H9 (cell line): Measurements from ENCODE around the gene ANKRD17. TPM values are rescaled to one million over a fixed set of nuclear protein-coding genes. Genes with fewer than 3 reads are reported as not detected.

Experiments
- DNase-seq: peaks from one replicate; pipeline ENCODE4 v3.0.0-alpha.2; 2017
- H2AFZ ChIP-seq: one replicate; pipeline ENCODE4 v1.6.1; 2013; ENCODE audit warnings: mild to moderate bottlenecking, low read length, control low read depth, moderate library complexity
- H2AK5ac ChIP-seq: 2 replicates; pipeline ENCODE4 v1.6.1; 2013; ENCODE audit warnings: low read length, control low read depth, mixed read lengths; ENCODE audit not compliant: insufficient read length
- H2BK120ac ChIP-seq: one replicate; pipeline ENCODE4 v1.6.1; 2013; ENCODE audit warnings: low read depth, mild to moderate bottlenecking, low read length, control low read depth, inconsistent platforms; ENCODE audit not compliant: poor library complexity, severe bottlenecking
- H2BK12ac ChIP-seq: 2 replicates; pipeline ENCODE4 v1.6.1; 2013; ENCODE audit warnings: low read length, control low read depth, mixed read lengths, low read depth; ENCODE audit not compliant: insufficient read length
- H2BK15ac ChIP-seq: 2 replicates; pipeline ENCODE4 v1.6.1; 2013; ENCODE audit warnings: low read depth, low read length, control low read depth
- H2BK20ac ChIP-seq: one replicate; pipeline ENCODE4 v1.6.1; 2013; ENCODE audit warnings: low read depth, mild to moderate bottlenecking, low read length, control low read depth, inconsistent platforms; ENCODE audit not compliant: poor library complexity, severe bottlenecking
- H2BK5ac ChIP-seq: 2 replicates; pipeline ENCODE4 v1.6.1; 2013; ENCODE audit warnings: low read length, control low read depth, mixed read lengths; ENCODE audit not compliant: insufficient read length
- H3K14ac ChIP-seq: 2 replicates; pipeline ENCODE4 v1.6.1; 2013; ENCODE audit warnings: low read length, control low read depth; ENCODE audit not compliant: insufficient read depth
- H3K18ac ChIP-seq: 2 replicates; pipeline ENCODE4 v1.6.1; 2013; ENCODE audit warnings: low read depth, mild to moderate bottlenecking, mixed read lengths, low read length, control low read depth; ENCODE audit not compliant: insufficient read length
- H3K23ac ChIP-seq: 2 replicates; pipeline ENCODE4 v1.6.1; 2013; ENCODE audit warnings: low read length, control low read depth, mixed read lengths, low read depth; ENCODE audit not compliant: insufficient read length
- H3K23me2 ChIP-seq: 2 replicates; pipeline ENCODE4 v1.6.1; 2013; ENCODE audit warnings: low read depth, mild to moderate bottlenecking, mixed read lengths, low read length, control low read depth; ENCODE audit not compliant: insufficient read length, poor library complexity, severe bottlenecking
- H3K27ac ChIP-seq: 2 replicates; pipeline ENCODE4 v1.5.1; 2013; ENCODE audit warnings: low read length, control low read depth, mixed read lengths, low read depth; ENCODE audit not compliant: insufficient read length
- H3K27me3 ChIP-seq: 2 replicates; pipeline ENCODE4 v1.6.1; 2013; ENCODE audit warnings: low read length, control low read depth, inconsistent platforms; ENCODE audit not compliant: insufficient read depth
- H3K4ac ChIP-seq: 2 replicates; pipeline ENCODE4 v1.6.1; 2013; ENCODE audit warnings: low read depth, mild to moderate bottlenecking, control low read depth, inconsistent platforms, low read length, moderate library complexity
- H3K4me1 ChIP-seq: 2 replicates; pipeline ENCODE4 v1.6.1; 2013; ENCODE audit warnings: low read length, control low read depth, inconsistent platforms; ENCODE audit not compliant: insufficient read depth
- H3K4me2 ChIP-seq: 2 replicates; pipeline ENCODE4 v1.6.1; 2013; ENCODE audit warnings: low read length, control low read depth, mixed read lengths; ENCODE audit not compliant: insufficient read length, insufficient read depth
- H3K56ac ChIP-seq: 2 replicates; pipeline ENCODE4 v1.6.1; 2013; ENCODE audit warnings: low read depth, mild to moderate bottlenecking, mixed read lengths, low read length, control low read depth; ENCODE audit not compliant: insufficient read length
- H3K79me1 ChIP-seq: 2 replicates; pipeline ENCODE4 v1.6.1; 2013; ENCODE audit warnings: low read depth, mild to moderate bottlenecking, moderate library complexity, low read length, control low read depth, inconsistent platforms; ENCODE audit not compliant: insufficient read depth, poor library complexity, severe bottlenecking
- H3K79me2 ChIP-seq: 2 replicates; pipeline ENCODE4 v1.6.1; 2013; ENCODE audit warnings: low read length, control low read depth, inconsistent platforms; ENCODE audit not compliant: insufficient read depth
- H3K9ac ChIP-seq: 2 replicates; pipeline ENCODE4 v1.6.1; 2013; ENCODE audit warnings: low read length, control low read depth, mixed read lengths; ENCODE audit not compliant: insufficient read length; ENCODE audit errors: extremely low read depth
- H3K9me3 ChIP-seq: one replicate; pipeline ENCODE4 v1.6.1; 2013; ENCODE audit warnings: low read depth, low read length, inconsistent platforms; ENCODE audit not compliant: control insufficient read depth
- H3T11ph ChIP-seq: one replicate; pipeline ENCODE4 v1.6.1; 2013; ENCODE audit warnings: mild to moderate bottlenecking, low read length, control low read depth, inconsistent platforms
- H4K20me1 ChIP-seq: one replicate; pipeline ENCODE4 v1.6.1; 2013; ENCODE audit not compliant: control insufficient read depth, insufficient read length, insufficient read depth
- H4K5ac ChIP-seq: 2 replicates; pipeline ENCODE4 v1.6.1; 2013; ENCODE audit warnings: low read depth, mild to moderate bottlenecking, mixed read lengths, low read length, control low read depth; ENCODE audit not compliant: insufficient read length
- H4K8ac ChIP-seq: replicated peaks from 2 replicates; pipeline ENCODE4 v1.6.1; 2013; ENCODE audit warnings: low read length, control low read depth, mixed read lengths, low read depth; ENCODE audit not compliant: insufficient read length
- H4K91ac ChIP-seq: 2 replicates; pipeline ENCODE4 v1.6.1; 2013; ENCODE audit warnings: low read depth, mild to moderate bottlenecking, moderate library complexity, mixed read lengths, low read length, control low read depth; ENCODE audit not compliant: insufficient read length
- H3K27ac Mint-ChIP-seq, 3 experiments: 2 replicates in 2 of 3; 3 replicates in 1 of 3; pipeline ENCODE4 v1.8.0; 2020 to 2021; ENCODE audit warnings: mixed read lengths in 3 of 3, mild to moderate bottlenecking in 1 of 3, moderate library complexity in 1 of 3
- H3K27me3 Mint-ChIP-seq: 2 replicates; pipeline ENCODE4 v1.8.0; 2021; ENCODE audit warnings: low read depth, mild to moderate bottlenecking, moderate library complexity, mixed read lengths
- H3K36me3 Mint-ChIP-seq, 3 experiments: 2 replicates in 2 of 3; 3 replicates in 1 of 3; pipeline ENCODE4 v1.8.0; 2020 to 2021; ENCODE audit warnings: low read depth in 3 of 3, mixed read lengths in 3 of 3; ENCODE audit not compliant: insufficient read depth in 1 of 3
- H3K4me1 Mint-ChIP-seq, 2 experiments: 2 replicates each; pipeline ENCODE4 v1.8.0; 2020; ENCODE audit warnings: mixed read lengths in 2 of 2
- H3K4me3 Mint-ChIP-seq, 2 experiments: 2 replicates in 1 of 2; 3 replicates in 1 of 2; pipeline ENCODE4 v1.8.0; 2020 to 2021; ENCODE audit warnings: mild to moderate bottlenecking in 2 of 2, mixed read lengths in 2 of 2, moderate library complexity in 1 of 2
- H3K9me3 Mint-ChIP-seq, 2 experiments: 2 replicates in 1 of 2; 3 replicates in 1 of 2; pipeline ENCODE4 v1.8.0; 2020; ENCODE audit warnings: mild to moderate bottlenecking in 2 of 2, mixed read lengths in 2 of 2, moderate library complexity in 1 of 2
- CTCF ChIP-seq: fragments of 200-600 bp; sonication (generic); conservative IDR thresholded peaks from 3 replicates; pipeline ENCODE4 v1.8.0; 2021; ENCODE audit warnings: antibody characterized with exemption, mild to moderate bottlenecking
- WGBS: extraction: QIAGEN DNeasy Blood & Tissue Kit; methylation state at CpG from one replicate; pipeline ENCODE4 v1.1.7; 2013; ENCODE audit warnings: missing lambda C conversion rate, low lambda C conversion rate, mixed read lengths; ENCODE audit not compliant: insufficient read length; ENCODE audit errors: extremely low coverage; 5-methylcytosine and 5-hydroxymethylcytosine counted together
- total RNA-seq: library from RNA; stranded (reverse); gene quantifications from 2 replicates; pipeline ENCODE4 v1.2.1, GENCODE V29; 2021

Gene ANKRD17
- total RNA-seq, 1 experiment from 2014 or later: 82.4 TPM

GRCh38 chr4:73244945-73245601 lies 13.5 kb downstream of the ANKRD17 start:
- Histone ChIP-seq H3K79me2 (peaks cover 28% of the 10 kb centered on the region), H3K4me2 (peak overlapping the region; percentile 33), H3K9me3 (no peaks in the 10 kb centered on the region), H3K4me1 (peaks cover 8% of the 10 kb centered on the region; the same call in 1 of the 2 replicates), H4K5ac (no peak overlapping the region), H4K20me1 (no peaks in the 10 kb centered on the region), H2BK20ac (no peak overlapping the region), H3K4ac (no peak overlapping the region), H3K23me2 (no peaks in the 10 kb centered on the region), H2BK5ac (no peak overlapping the region), H2AFZ (no peak overlapping the region), H3K9ac (no peak overlapping the region), H3K27me3 (no peaks in the 10 kb centered on the region), H3K56ac (no peak overlapping the region), H4K8ac (no peak overlapping the region), H3K23ac (no peak overlapping the region), H3K79me1 (no peaks in the 10 kb centered on the region), H2BK15ac (no peak overlapping the region), H3K14ac (no peak overlapping the region), H2BK120ac (no peak overlapping the region), H2BK12ac (no peak overlapping the region), H3T11ph (no peak overlapping the region), H4K91ac (no peak overlapping the region), H2AK5ac (no peak overlapping the region), H3K27ac (peak overlapping the region; percentile 32), H3K18ac (no peak overlapping the region)
- no peak for DNase-seq
- no peaks in the 10 kb centered on the region for H3K27me3 Mint-ChIP-seq
- peaks cover 24 to 33% of the 10 kb centered on the region in 2 experiments for H3K4me1 Mint-ChIP-seq
- no peak for TF ChIP-seq CTCF
- no peaks in the 10 kb centered on the region for H3K9me3 Mint-ChIP-seq
- H3K27ac Mint-ChIP-seq: peak overlapping the region; percentile 36 to 81 (median 50); a peak in 6 of 7 replicates
- H3K36me3 Mint-ChIP-seq: peaks cover 2 to 13% (median 10%) of the 10 kb centered on the region in 3 experiments; a peak in 4 of 7 replicates
- H3K4me3 Mint-ChIP-seq: peak overlapping the region in 1 of 2 experiments; percentile 3; a peak in 2 of 5 replicates
- no CpG with 5 or more reads among the region's 4 CpGs for WGBS
